GM12891 (cell line): ENCODE measurements around the gene ARRB1.
A peak's percentile ranks its signal among the peaks of the same experiment; 100 is the strongest.

Experiments
- DNase-seq: peaks from one replicate; pipeline ENCODE4 v3.0.0; 2011; ENCODE audit warnings: low spot score; ENCODE audit not compliant: insufficient read length
- FAIRE-seq: peaks from 2 replicates; lab custom pipeline; 2011; peaks lifted over from hg19 to GRCh38; lab: Jason Lieb, UNC
- PAX5 ChIP-seq: IDR thresholded peaks from 2 replicates; pipeline ENCODE4 v1.6.1; 2011; ENCODE audit warnings: low read length, moderate library complexity, mild to moderate bottlenecking; ENCODE audit not compliant: insufficient read depth, severe bottlenecking
- POLR2A ChIP-seq: IDR thresholded peaks from 2 replicates; pipeline ENCODE4 v1.6.1; 2011; ENCODE audit warnings: low read depth, low read length, control low read depth
- POLR2AphosphoS5 ChIP-seq: IDR thresholded peaks from 2 replicates; pipeline ENCODE4 v1.6.1; 2011; ENCODE audit warnings: low read depth, low read length, control low read depth
- POU2F2 ChIP-seq: IDR thresholded peaks from 2 replicates; pipeline ENCODE4 v1.6.1; 2011; ENCODE audit warnings: low read depth, mild to moderate bottlenecking, control low read depth, low read length, moderate library complexity
- SPI1 ChIP-seq: IDR thresholded peaks from 2 replicates; pipeline ENCODE4 v1.6.1; 2011; ENCODE audit warnings: low read depth, low read length, control low read depth
- TAF1 ChIP-seq: IDR thresholded peaks from 2 replicates; pipeline ENCODE4 v1.6.1; 2011; ENCODE audit warnings: low read depth, low read length, control low read depth

ARRB1 gene

GRCh38 chr11:75350743-75351540 is 519 bp downstream of the ARRB1 start:
- TF ChIP-seq PAX5: no peak
- TF ChIP-seq TAF1: no peak
- no peak for TF ChIP-seq POLR2A
- TF ChIP-seq SPI1: no peak
- TF ChIP-seq POU2F2: no peak
- TF ChIP-seq POLR2AphosphoS5: no peak
- no peak for DNase-seq
- FAIRE-seq: peak; percentile 84

- TF ChIP-seq POU2F2 (no peak), POLR2A (no peak), PAX5 (no peak), TAF1 (no peak), POLR2AphosphoS5 (no peak), SPI1 (no peak)
- no peak for DNase-seq
- FAIRE-seq: no peak
Observed at GRCh38 chr11:75350122-75350742, 1.2 kb downstream of the ARRB1 start.

DNA sequence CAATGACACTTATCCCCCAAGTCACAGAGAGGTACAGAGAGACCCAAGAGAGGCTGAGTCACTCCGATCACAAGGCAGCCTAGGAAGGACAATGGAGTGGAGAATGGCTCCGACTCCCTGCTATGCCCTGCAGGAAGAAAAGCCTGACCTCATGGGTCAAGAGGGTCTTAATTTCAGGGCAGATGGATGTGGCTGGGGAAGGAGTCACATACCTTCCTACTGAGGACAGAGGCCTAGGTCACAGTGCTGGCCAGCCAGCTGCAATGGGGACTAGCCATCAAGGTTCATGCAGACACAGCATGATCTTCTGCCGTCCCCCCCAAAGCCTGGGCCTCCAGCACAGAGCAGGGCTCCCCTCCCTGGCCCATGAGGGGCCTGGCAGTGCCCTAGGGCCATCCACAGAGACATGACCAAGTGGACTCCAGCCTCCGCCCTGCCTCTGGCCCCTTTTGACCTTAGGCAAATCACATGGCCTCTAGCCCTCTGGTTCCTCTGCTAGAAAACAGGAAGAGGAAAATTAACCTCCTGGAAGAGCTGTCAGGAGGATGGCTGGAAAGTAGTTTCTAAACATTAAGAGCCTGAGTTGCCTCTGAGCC is 1.8 kb downstream of the ARRB1 start:
- FAIRE-seq: no peak
- TF ChIP-seq PAX5: no peak
- TF ChIP-seq POLR2AphosphoS5: no peak
- no peak for DNase-seq

DNA sequence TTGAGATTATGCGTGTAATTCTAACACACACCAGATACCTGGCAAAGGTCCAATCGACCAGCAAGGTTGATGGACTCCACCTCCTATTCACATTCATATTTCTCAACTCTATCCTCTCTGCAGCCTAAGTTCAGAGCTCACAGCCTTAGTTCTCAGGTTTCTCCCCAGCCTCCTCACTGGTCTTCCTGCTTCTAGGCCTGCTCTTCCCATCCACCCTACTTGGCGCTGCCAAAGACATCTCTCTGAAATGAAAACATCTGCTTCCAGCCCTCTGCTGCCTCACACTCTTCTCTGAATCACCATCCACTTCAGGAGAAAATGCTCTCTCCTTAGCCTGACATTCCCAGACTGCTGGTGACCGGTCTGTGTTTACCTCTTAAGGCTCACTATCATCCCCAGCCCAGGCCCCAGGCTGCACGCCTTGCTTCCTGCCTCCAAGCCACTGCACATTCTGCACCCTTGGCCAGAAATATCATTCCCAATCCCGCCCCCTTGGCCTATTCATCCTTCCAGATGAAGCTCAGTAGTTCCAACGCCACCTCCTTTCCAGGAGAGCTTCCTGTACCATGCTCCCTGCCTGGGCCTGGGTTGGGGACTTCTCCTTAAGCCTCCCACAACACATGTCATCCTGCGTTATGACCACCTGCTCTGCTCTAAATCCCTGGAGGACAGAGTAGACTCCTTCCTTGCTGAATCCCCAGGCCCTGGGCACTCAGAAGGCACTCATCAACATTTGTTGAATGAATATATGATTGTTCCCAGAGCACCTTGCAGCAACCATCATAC is 3.5 kb downstream of the ARRB1 start:
- no peak for FAIRE-seq
- DNase-seq: no peak
- no peak for TF ChIP-seq POU2F2
- no peak for TF ChIP-seq PAX5
- no peak for TF ChIP-seq TAF1
- TF ChIP-seq POLR2A: no peak
- TF ChIP-seq POLR2AphosphoS5: no peak
- no peak for TF ChIP-seq SPI1

DNA sequence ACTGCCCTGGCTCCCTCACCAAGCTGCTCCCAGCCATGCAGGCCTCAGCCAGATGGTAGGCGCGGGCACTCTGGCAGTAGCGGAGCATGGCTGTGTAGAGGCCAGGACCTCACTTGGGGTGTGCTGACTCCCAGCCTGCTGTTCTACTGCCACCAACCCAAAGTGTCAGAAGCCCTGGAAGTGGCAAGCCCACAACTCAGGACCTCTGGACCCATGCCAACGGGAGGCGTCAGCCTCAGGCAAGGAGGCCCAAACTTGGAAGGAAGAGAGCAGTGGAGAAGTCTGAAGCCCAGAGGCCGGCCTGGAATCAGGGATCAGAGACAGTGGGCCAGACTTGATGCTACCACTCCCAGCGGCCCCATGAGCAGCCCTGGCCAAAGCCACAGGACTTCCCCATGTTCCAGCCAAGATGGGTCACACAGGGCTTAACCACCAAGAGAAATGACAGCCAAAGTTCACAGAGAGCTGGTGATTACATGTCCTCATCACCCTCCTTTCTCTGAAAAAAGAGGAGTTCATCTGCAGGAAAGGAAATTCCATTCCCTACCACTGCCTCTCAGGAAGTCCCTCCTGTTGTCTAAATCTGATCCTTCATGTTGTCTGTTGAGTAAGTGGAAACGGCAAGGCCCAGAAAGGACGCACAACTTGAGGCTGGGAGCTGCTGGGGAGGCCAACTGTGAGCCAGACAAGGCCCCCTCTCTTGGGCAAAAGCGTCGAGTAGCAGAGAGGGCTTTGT is 4.4 kb downstream of the ARRB1 start:
- FAIRE-seq (no peak), DNase-seq (no peak)
- TF ChIP-seq TAF1: no peak
- no peak for TF ChIP-seq POLR2AphosphoS5
- no peak for TF ChIP-seq POLR2A
- no peak for TF ChIP-seq POU2F2
- no peak for TF ChIP-seq SPI1
- no peak for TF ChIP-seq PAX5

DNA sequence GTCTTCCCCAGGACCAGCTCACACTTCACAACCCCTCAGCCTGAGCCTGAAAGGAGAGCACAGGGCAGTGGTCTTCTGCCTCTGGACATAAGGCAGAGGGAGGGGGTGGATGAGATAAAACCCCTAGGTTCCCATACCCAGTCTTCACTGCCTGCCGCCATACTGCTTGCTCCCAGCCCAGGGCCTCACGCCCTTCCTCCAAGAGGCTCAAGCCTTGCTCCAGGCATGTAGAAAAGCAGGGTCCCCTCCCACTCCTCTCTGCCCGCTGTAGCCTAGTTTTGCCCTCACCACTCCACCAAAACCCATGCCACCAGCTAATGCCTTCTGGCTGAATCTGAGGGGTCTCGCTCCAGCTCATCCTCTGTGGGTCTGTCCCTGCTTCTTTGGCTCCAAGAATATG is 5.2 kb downstream of the ARRB1 start:
- FAIRE-seq: no peak
- DNase-seq: no peak
- no peak for TF ChIP-seq POLR2AphosphoS5
- TF ChIP-seq PAX5: no peak
- TF ChIP-seq TAF1: no peak
- no peak for TF ChIP-seq POU2F2
- TF ChIP-seq SPI1: no peak
- TF ChIP-seq POLR2A: no peak

- FAIRE-seq: peak; percentile 45
- TF ChIP-seq POU2F2 (no peak), TAF1 (no peak), POLR2AphosphoS5 (no peak), SPI1 (no peak), POLR2A (no peak), PAX5 (no peak)
- no peak for DNase-seq
Observed at GRCh38 chr11:75345455-75346160, 5.9 kb downstream of the ARRB1 start.
